HG03175 (cell line): ENCODE measurements around the gene GLT1D1.
"Not testable (repeated sequence)": the region's sequence is repeated elsewhere in the genome, so short reads cannot be mapped to it uniquely, and the experiment has no call there.

ENCODE experiments used
- ATAC-seq: cut with Tn5 transposase; IDR thresholded peaks from one replicate; pipeline ENCODE4 v1.9.1; 2021; ENCODE audit warnings: mild to moderate bottlenecking, moderate library complexity; ENCODE audit not compliant: unreplicated experiment

The GLT1D1 gene

GRCh38 chr12:128852885-128853599 is at the start of gene GLT1D1:
TSS of gene GLT1D1 (plus strand) at chr12:128853478. CDS start at chr12:128853582, 104 bp downstream.
- ATAC-seq = no peak

DNA sequence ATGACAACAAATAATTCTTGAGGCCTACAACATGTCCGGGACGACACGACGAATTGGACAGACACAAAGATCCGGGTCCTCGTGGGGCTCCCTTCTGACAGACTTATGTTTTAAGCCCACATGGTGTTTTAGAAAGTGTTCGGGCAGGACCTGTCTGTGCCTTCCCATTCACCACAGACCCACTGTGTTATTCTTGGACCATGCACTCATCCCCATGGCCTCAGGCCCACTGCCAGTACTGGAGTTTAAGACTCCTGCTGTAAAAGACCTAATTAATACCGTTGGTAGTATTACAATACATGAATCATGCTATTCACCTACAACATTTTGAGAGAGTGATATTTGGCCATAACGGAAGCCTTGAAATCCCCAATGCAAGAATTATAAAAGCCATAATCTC is 49.5 kb upstream of the GLT1D1 start:
- no peak for ATAC-seq

DNA sequence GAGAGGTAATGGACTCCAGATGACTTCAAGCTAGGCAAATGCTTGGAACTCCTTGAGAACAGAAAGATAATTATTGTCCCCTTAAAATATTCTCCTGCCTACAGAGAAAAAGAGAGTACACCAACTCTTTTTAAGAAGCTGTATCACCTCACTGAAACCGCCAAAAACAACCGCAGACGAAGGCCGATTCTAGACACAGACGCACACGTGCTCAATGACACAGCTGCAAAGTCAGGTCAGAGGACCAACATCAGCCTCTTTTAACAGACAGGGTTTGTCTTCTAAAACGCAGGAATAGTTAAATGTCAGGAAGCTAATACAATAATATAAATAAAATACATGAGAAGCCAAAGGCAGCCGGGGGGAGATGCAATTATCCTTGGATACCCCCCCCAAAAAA is 48.5 kb upstream of the GLT1D1 start:
- ATAC-seq = no peak

DNA sequence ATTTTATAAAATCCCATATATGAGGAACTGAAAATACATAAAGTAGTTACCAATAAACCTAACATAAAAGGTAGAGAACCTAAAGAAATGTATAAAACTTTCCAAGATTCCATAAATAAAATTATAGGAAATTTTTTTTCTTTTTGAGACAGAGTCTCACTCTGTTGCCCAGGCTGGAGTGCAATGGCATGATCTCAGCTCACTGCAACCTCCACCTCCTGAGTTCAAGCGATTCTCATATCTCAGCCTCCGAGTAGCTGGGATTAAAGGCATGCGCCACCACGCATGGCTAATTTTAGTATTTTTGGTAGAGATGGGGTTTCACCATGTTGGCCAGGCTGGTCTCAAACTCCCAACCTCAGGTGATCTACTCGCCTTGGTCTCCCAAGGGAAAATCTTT is 47.9 kb upstream of the GLT1D1 start:
- ATAC-seq = not testable (repeated sequence)

DNA sequence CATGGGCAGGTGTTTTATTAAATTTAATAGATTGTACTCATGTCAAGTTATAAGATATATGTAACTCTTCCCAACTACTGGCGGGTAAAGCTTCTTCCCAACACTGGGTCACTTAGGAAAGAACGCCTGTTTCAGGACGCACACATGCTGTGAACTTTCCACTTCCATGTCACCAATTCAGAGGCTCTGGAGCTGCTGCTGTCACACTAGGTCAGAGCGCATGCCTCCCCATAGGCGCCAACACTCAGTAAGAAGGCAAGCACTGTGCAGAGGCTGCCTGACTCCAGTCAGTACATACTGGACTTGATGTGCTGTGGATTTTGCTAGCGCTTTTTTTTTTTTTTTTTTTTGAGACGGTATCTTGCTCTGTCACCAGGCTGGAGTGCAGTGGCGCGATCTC is 46.7 kb upstream of the GLT1D1 start:
- ATAC-seq = no peak

DNA sequence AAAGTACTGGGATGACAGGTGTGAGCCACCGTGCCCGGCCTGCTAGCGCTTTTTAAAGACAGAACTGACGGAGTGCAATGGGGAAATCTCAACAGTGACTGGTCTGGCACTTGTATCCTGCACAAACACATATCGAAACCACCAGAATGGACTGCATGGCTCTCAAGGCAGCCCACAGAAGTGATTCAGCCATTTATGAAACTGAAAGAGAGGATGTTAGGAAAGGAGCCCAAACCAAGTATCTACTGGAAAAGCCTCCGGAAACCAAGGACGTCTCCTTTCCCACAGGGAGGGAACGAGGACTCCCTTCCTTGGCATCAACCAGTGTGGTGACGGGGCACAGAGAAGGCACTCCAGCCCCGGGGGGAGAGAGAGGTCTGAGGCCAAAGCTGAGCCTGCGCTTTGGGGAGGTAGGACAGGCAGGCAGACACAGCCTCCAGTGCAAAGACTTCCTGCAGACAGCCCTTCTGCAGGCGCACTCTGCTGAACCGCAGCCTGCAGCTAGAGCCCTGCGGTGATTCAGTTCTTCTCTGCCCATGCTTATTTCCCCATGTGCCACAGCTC is 46.0 kb upstream of the GLT1D1 start:
- no peak for ATAC-seq

DNA sequence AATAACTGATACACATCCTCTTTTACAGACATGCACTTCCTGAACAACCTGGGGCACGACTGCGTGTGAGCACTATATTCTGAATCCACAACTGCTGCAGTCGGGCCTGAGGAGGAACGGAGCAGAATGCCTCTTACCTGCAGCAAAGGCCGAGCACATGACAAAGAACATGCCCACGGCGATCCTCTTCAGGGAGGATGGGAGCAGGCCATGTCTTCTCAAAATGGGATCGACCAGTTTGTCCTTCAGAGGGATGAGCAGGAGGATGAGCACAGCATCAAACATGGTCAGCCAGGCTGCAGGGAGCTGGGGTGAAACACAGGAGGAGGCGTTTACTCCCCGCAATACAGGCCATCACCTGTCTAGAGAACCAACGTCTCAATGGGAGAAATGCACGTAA is 44.6 kb upstream of the GLT1D1 start:
- ATAC-seq = no peak

DNA sequence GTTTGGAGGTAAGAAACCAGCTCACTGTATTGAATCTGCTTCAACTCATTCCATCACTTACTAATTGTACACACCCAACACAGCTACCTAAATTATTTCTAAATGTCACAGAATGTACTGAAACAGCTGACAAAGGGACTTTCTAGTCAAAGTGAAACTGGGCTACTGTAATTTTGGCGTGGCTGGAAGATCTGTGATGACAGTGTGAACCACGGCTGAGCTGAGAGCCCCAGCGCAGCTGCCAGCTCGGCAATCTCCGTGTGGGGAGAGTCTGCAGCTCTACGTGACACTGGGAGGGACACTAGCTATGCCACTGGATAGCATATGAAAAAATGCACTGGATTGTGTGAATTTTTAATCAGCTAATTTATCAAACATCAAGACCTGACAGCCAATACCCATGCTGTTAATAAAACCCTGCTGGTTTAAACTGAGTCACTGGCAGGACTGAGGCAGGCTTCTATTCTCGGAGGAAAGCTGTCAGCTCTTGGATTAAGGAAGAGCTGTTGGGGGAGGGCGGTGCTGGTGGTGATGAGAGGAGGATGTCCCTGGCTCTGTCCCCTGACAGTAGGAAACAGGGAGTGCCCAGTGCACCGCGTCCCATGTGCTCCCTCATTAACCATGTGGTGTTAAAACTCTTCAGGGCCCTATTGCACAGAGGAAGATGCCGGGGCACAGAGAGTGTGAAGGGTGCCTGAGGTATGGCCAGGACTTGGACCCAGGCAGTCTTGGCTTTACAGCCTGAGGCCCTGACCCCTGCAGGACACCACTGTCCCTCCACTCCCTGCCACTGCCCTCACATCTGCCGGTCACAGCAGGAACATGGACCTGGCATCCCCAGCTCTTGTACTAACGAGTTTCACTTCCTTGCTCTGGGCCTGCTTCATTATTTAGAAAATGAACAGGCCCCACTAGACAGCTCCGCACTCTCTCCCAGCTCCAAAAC is 42.8 kb upstream of the GLT1D1 start:
- peak; percentile 71 for ATAC-seq

- ATAC-seq = no peak
These were observed 41.5 kb upstream of the GLT1D1 start for GRCh38 chr12:128811806-128812205.

- ATAC-seq = no peak
These were observed 39.9 kb upstream of the GLT1D1 start for GRCh38 chr12:128813392-128813791.

DNA sequence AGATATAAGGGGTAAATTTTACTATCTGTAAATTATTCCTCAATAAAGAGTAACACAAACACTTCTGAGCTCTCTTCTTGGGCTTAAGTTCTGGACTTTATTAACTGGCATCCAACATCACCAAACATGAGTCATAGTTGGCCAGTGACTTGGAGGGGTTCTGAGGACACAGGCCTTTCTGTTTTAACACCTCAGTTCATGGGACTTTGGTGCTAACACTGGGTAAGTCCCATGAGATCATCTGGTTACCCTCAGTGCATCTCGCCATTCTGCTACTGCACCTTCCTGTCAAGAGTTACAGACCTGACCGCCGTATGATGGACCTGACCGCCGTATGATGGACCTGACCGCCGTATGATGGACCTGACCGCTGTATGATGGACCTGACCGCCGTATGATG is 39.4 kb upstream of the GLT1D1 start:
- ATAC-seq = peak; percentile 36

DNA sequence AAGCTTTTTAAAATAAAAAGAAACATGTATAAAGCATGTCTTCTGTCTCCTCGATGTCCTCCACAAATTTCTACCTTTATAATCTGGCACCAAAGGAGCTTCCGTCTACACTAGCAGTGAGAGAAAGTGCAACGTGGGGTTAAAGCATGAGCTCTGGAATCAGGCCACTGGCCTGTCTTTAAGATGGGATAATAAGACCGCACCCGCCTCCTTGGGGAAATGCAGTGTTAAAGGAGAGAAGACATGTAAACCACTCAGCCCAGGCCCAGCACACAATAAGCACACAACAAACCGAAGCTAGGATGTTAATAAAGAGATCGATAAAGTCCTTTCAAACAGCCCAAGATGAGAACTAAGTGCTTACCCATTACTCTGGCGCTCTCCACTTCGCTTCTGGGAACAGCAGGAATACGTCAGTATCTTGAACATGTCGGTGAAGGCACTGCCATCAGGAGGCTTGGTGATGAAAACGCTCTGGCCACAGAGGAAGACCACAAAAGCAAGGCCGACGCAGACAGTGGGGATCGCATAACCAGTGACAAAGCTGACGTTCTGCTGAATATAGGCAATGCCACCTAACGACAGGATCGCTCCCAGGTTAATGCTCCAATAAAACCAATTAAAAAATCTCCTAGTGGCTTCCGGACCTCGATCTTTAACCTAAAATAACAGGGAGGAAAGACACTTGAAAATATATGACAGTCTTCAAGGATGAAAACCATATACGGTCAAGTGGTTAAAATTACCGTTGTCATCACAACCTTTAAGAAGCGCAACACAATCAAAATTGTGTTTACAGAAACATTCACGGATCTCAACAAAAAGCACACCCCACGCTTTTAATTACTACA is 38.6 kb upstream of the GLT1D1 start:
- no peak for ATAC-seq

- ATAC-seq = no peak
These were observed 37.3 kb upstream of the GLT1D1 start for GRCh38 chr12:128815779-128816642.

DNA sequence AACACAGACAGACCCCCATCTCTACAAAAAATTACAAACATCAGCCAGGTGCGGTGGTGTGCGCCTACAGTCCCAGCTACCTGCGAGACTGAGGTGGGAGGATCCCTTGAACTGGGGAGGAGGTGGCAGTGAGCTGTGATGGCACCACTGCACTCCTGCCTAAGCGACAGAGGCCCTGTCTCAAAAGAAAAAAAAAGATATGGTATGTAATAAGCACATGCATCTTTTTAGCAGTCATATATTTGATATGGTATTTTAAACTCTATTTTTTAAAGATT is 36.7 kb upstream of the GLT1D1 start:
- no peak for ATAC-seq

- peak; percentile 25 for ATAC-seq
These were observed 35.9 kb upstream of the GLT1D1 start for GRCh38 chr12:128817111-128818015.

- peak; percentile 26 for ATAC-seq
These were observed 34.9 kb upstream of the GLT1D1 start for GRCh38 chr12:128818065-128819022.

DNA sequence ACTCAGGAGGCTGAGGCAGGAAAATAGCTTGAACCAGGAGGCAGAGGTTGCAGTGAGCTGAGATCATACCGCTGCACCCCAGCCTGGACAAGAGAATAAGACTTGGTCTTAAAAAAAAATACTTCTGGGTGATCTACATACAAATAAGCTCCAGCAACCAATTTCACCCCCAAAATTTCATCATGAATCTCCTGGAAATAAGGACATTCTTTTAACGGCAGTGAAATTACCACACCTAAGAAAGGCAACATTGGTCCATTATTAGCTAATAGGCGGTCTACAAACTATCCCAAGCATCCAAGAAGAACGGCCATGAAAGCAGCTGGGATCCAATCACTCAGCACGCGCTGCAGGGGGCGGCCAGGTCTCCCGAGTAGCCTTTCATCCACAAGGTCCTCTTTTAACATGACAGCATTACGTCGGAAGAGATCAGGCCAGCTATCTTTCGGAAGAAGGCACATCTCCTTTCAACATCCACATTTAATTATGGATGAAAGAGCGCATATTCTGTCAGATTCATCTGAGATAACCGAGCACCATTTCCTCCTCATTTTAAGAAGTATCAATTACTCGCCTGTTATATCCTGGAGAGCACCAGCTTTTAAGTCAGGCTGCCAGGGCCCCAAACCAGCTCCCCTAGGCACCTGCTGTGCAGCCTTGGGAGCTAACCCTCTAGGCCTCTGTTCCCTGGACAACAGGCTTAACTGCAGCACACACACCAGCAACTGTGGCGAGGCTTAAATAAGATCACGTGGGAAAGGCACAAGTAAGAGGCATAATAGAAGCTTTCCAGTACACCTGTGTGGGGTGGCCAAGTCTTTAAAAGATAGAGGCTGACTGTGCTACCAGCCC is 33.8 kb upstream of the GLT1D1 start:
- ATAC-seq = no peak
